CD14-positive monocyte (primary cell): ENCODE measurements around the gene GPR68. TPM values are rescaled to one million over a fixed set of nuclear protein-coding genes. Genes with fewer than 3 reads are reported as not detected.

Experiments used
- DNase-seq, 3 donors: peaks; one replicate each; pipeline ENCODE4 v3.0.0-alpha.2; 2011 to 2022
- H2AFZ ChIP-seq: 2 replicates; pipeline ENCODE4 v1.6.0; 2012; ENCODE audit warnings: mild to moderate bottlenecking, low read depth, low read length, inconsistent platforms; ENCODE audit not compliant: insufficient read depth, poor library complexity, severe bottlenecking
- H3K27ac ChIP-seq, 2 donors: 1 replicate in 1 of 2; 2 replicates in 1 of 2; pipeline ENCODE4 v1.5.1; 2012 to 2013; ENCODE audit warnings: low read length in 2 of 2, control low read depth in 1 of 2, inconsistent platforms in 1 of 2, low read depth in 1 of 2, mild to moderate bottlenecking in 1 of 2
- H3K27me3 ChIP-seq, 2 donors: one replicate each; pipeline versions ENCODE4 v1.6.0 to v1.6.1; 2011 to 2013; ENCODE audit warnings: low read length in 2 of 2; ENCODE audit not compliant: control insufficient read depth in 2 of 2, insufficient read depth in 2 of 2
- H3K36me3 ChIP-seq, 2 donors: replicated peaks in 1 of 2; 1 replicate in 1 of 2; 2 replicates in 1 of 2; pipeline versions ENCODE4 v1.5.1 to v1.6.1; 2012 to 2013; ENCODE audit warnings: low read length in 2 of 2, control low read depth in 1 of 2, inconsistent platforms in 1 of 2, mild to moderate bottlenecking in 1 of 2; ENCODE audit not compliant: insufficient read depth in 2 of 2, control insufficient read depth in 1 of 2
- H3K4me1 ChIP-seq, 2 donors: 1 replicate in 1 of 2; 2 replicates in 1 of 2; pipeline versions ENCODE4 v1.5.1 to v1.6.1; 2012 to 2013; ENCODE audit warnings: low read length in 2 of 2, control low read depth in 1 of 2, inconsistent platforms in 1 of 2, mild to moderate bottlenecking in 1 of 2, moderate library complexity in 1 of 2; ENCODE audit not compliant: insufficient read depth in 2 of 2, control insufficient read depth in 1 of 2
- H3K4me2 ChIP-seq: replicated peaks from 2 replicates; pipeline ENCODE3; 2012; ENCODE audit warnings: low read length, moderate library complexity, mild to moderate bottlenecking; ENCODE audit not compliant: poor library complexity, severe bottlenecking; ENCODE audit errors: extremely low read depth
- H3K4me3 ChIP-seq, 3 experiments: fragments of 200-600 bp in 1 of 3; sonication (generic) in 1 of 3; replicated peaks in 1 of 3; 1 replicate in 2 of 3; 2 replicates in 1 of 3; pipeline ENCODE4 v1.5.1; 2011 to 2013; ENCODE audit warnings: low read length in 3 of 3, mild to moderate bottlenecking in 3 of 3, control low read depth in 2 of 3, low read depth in 2 of 3, inconsistent platforms in 1 of 3, moderate library complexity in 1 of 3
- H3K79me2 ChIP-seq: 2 replicates; pipeline ENCODE4 v1.6.0; 2012; ENCODE audit warnings: mild to moderate bottlenecking, control low read depth, inconsistent platforms, low read length, moderate library complexity; ENCODE audit not compliant: insufficient read depth
- H3K9ac ChIP-seq: 2 replicates; pipeline ENCODE4 v1.6.0; 2017; ENCODE audit warnings: low read length, mild to moderate bottlenecking; ENCODE audit not compliant: insufficient read depth, poor library complexity, severe bottlenecking
- H3K9me3 ChIP-seq, 2 donors: replicated peaks in 1 of 2; 1 replicate in 1 of 2; 2 replicates in 1 of 2; pipeline versions ENCODE4 v1.5.1 to v1.6.1; 2012 to 2013; ENCODE audit warnings: low read length in 2 of 2, control low read depth in 1 of 2; ENCODE audit not compliant: control insufficient read depth in 1 of 2, insufficient read depth in 1 of 2
- H4K20me1 ChIP-seq: 2 replicates; pipeline ENCODE4 v1.6.0; 2012; ENCODE audit warnings: mild to moderate bottlenecking, low read length, control low read depth, moderate library complexity; ENCODE audit not compliant: insufficient read depth
- H3K27ac Mint-ChIP-seq, 7 donors: one replicate each; pipeline ENCODE4 v1.8.0; 2020; ENCODE audit warnings: mild to moderate bottlenecking in 7 of 7, mixed read lengths in 7 of 7, moderate library complexity in 6 of 7, inconsistent platforms in 2 of 7
- H3K27me3 Mint-ChIP-seq, 3 donors: one replicate each; pipeline ENCODE4 v1.8.0; 2021 to 2022; ENCODE audit warnings: low read depth in 3 of 3, mild to moderate bottlenecking in 3 of 3, mixed read lengths in 3 of 3, moderate library complexity in 3 of 3, inconsistent platforms in 1 of 3
- H3K36me3 Mint-ChIP-seq, 2 donors: one replicate each; pipeline ENCODE4 v1.8.0; 2020; ENCODE audit warnings: mixed read lengths in 2 of 2, inconsistent platforms in 1 of 2, mild to moderate bottlenecking in 1 of 2
- H3K4me1 Mint-ChIP-seq: one replicate; pipeline ENCODE4 v1.8.0; 2020; ENCODE audit warnings: mild to moderate bottlenecking, mixed read lengths
- H3K4me3 Mint-ChIP-seq, 2 donors: one replicate each; pipeline ENCODE4 v1.8.0; 2020; ENCODE audit warnings: mild to moderate bottlenecking in 2 of 2, mixed read lengths in 2 of 2, moderate library complexity in 1 of 2
- H3K9me3 Mint-ChIP-seq, 7 donors: one replicate each; pipeline ENCODE4 v1.8.0; 2020 to 2022; ENCODE audit warnings: mixed read lengths in 7 of 7, mild to moderate bottlenecking in 6 of 7, moderate library complexity in 6 of 7, inconsistent platforms in 2 of 7
- WGBS: methylation state at CpG from one replicate; pipeline ENCODE4 v1.1.5; 2013; ENCODE audit warnings: missing lambda C conversion rate; ENCODE audit not compliant: insufficient coverage; 5-methylcytosine and 5-hydroxymethylcytosine counted together
- intact Hi-C, 2 donors: fragments of 100-400 bp; cut with micrococcal nuclease; formaldehyde crosslinking; loops; one replicate each; pipeline versions ENCODE4 v1.15.0 to v1.15.1; 2023
- polyA plus RNA-seq, 3 donors: library from polyadenylated mRNA; depleted of rRNA in 1 of 3; unstranded in 2 of 3; stranded (reverse) in 1 of 3; fragments of 300-500 nt in 2 of 3; fragments of >200 nt in 1 of 3; fragmentation: Illumina TruSeq in 2 of 3; gene quantifications; 1 replicate in 2 of 3; 2 replicates in 1 of 3; pipeline ENCODE4 v1.2.3, GENCODE V29; 2012 to 2021
- TF ChIP-seq, protein P1 (sequence below): fragments of 200-600 bp; IDR thresholded peaks from one replicate; pipeline ENCODE4 v1.8.0; 2022; ENCODE audit warnings: antibody characterized with exemption, mild to moderate bottlenecking

Gene GPR68
- polyA plus RNA-seq, 3 donors = 0.05 to 0.07 TPM; not detected in 1

DNA sequence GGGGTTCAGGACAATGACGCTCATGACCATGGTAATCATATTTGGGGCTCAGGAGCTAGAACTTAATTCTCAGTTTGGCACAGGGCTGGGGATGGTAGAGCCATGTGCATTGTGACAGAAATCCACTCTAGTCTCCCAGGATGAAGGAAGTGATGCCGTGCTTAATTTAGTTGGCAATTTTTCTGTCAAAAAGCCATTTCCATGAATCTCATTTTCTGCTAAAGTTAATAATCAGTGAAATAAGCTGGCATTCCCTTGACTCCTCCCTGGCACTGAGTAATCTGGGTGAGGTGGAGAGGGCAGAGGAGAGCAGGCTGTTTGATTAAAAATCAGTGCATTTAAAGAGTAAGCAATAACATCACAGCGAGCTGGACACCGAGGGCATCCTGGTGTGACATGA, 45.0 kb upstream of the GPR68 start:
- intact Hi-C loops = loop anchor here (10.0 kb wide), 2 partner anchors 55 to 395 kb away; no protein-coding TSS in a partner anchor
- Mint-ChIP-seq H3K4me3 (no peak overlapping the region), H3K9me3 (peaks cover 0 to 5% (median 0%) of the 10 kb centered on the region in 7 donors), H3K4me1 (no peaks in the 10 kb centered on the region), H3K36me3 (peaks cover 85 to 99% of the 10 kb centered on the region in 2 donors), H3K27ac (peak overlapping the region in 1 of 7 donors; percentile 21), H3K27me3 (no peaks in the 10 kb centered on the region)
- peaks cover 98 to 99% of the 10 kb centered on the region in 2 donors for H3K36me3 ChIP-seq
- no peaks in the 10 kb centered on the region for H3K79me2 ChIP-seq
- no peak overlapping the region for H3K4me2 ChIP-seq
- H3K9me3 ChIP-seq = no peaks in the 10 kb centered on the region
- DNase-seq = no peak
- peaks cover 80% of the 10 kb centered on the region for H4K20me1 ChIP-seq
- H3K4me1 ChIP-seq = no peaks in the 10 kb centered on the region
- H3K4me3 ChIP-seq = no peak overlapping the region
- WGBS = 96% methylated on average over 3 of the region's 4 CpGs
- TF ChIP-seq, protein P1, sequence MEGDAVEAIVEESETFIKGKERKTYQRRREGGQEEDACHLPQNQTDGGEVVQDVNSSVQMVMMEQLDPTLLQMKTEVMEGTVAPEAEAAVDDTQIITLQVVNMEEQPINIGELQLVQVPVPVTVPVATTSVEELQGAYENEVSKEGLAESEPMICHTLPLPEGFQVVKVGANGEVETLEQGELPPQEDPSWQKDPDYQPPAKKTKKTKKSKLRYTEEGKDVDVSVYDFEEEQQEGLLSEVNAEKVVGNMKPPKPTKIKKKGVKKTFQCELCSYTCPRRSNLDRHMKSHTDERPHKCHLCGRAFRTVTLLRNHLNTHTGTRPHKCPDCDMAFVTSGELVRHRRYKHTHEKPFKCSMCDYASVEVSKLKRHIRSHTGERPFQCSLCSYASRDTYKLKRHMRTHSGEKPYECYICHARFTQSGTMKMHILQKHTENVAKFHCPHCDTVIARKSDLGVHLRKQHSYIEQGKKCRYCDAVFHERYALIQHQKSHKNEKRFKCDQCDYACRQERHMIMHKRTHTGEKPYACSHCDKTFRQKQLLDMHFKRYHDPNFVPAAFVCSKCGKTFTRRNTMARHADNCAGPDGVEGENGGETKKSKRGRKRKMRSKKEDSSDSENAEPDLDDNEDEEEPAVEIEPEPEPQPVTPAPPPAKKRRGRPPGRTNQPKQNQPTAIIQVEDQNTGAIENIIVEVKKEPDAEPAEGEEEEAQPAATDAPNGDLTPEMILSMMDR = no peak
- H3K9ac ChIP-seq = no peak overlapping the region
- H3K27ac ChIP-seq = no peak overlapping the region
- no peak overlapping the region for H2AFZ ChIP-seq
- H3K27me3 ChIP-seq = no peaks in the 10 kb centered on the region

DNA sequence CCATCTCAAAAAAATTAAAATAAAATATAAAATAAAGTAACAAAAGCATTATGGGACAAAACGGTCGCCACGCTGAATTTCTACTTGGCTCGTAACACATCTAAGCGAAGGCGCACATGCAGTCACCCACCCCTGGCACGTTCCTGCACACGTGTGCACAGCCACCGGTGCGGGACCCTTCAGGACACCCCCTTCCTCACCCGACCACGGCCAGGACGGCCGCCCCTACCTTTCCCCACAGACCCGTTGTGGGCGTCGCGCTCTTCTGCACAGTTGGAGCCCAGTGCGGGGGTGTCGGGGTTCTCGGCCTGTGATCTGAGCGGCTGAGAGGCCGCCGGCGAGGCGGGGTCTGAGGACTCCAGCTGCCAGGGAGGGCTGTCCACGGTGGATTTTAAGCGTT, 44.4 kb upstream of the GPR68 start:
- peaks cover 0 to 5% (median 0%) of the 10 kb centered on the region in 7 donors for H3K9me3 Mint-ChIP-seq
- H3K27ac ChIP-seq = no peak overlapping the region
- no peaks in the 10 kb centered on the region for H3K27me3 Mint-ChIP-seq
- no peak overlapping the region for H3K27ac Mint-ChIP-seq
- H3K36me3 Mint-ChIP-seq = peaks cover 85 to 99% of the 10 kb centered on the region in 2 donors
- no peaks in the 10 kb centered on the region for H3K9me3 ChIP-seq
- no peak overlapping the region for H3K4me3 ChIP-seq
- WGBS = 94% methylated on average over 19 of the region's 28 CpGs
- intact Hi-C loops = loop anchor here (10.0 kb wide), 2 partner anchors 54 to 394 kb away; no protein-coding TSS in a partner anchor
- H3K9ac ChIP-seq = no peak overlapping the region
- no peaks in the 10 kb centered on the region for H3K27me3 ChIP-seq
- no peak overlapping the region for H3K4me3 Mint-ChIP-seq
- no peaks in the 10 kb centered on the region for H3K4me1 Mint-ChIP-seq
- H3K79me2 ChIP-seq = no peaks in the 10 kb centered on the region
- no peaks in the 10 kb centered on the region for H3K4me1 ChIP-seq
- no peak overlapping the region for H2AFZ ChIP-seq
- peaks cover 83% of the 10 kb centered on the region for H4K20me1 ChIP-seq
- DNase-seq = no peak
- no peak overlapping the region for H3K4me2 ChIP-seq
- TF ChIP-seq, protein P1 = no peak
- H3K36me3 ChIP-seq = peaks cover 98 to 99% of the 10 kb centered on the region in 2 donors
